IMR-90 (cell line): ENCODE data around the gene USP9Y. TPM values are rescaled to one million over a fixed set of nuclear protein-coding genes. Genes with fewer than 3 reads are reported as not detected.

Experiments used
- ATAC-seq: fragments of 200-7000 bp; cut with Tn5 transposase; 2 replicates; pipeline ENCODE4 v1.9.1; 2020; ENCODE audit warnings: low read depth, mild to moderate bottlenecking, moderate library complexity
- BruUV-seq: library from RNA; stranded (reverse); fragments of 400-500 nt; replicated peaks from 2 replicates; lab custom pipeline; 2021; lab: Mats Ljungman, UMichigan
- CTCF ChIA-PET: fragments of 300-600 bp; formaldehyde crosslinking; extraction: SDS; loops from one replicate; lab custom pipeline; 2021; ENCODE audit warnings: antibody characterized with exemption; lab: Yijun Ruan, JAX
- POLR2A ChIA-PET: fragments of 300-600 bp; sonication (Branson Sonifier 250); formaldehyde crosslinking; loops from one replicate; lab custom pipeline; 2022; ENCODE audit warnings: antibody characterized with exemption; ENCODE audit not compliant: unreplicated experiment; lab: Charles Lee
- DNase-seq: peaks from one replicate; pipeline ENCODE4 v3.0.0; 2013
- H2AFZ ChIP-seq: replicated peaks from 2 replicates; pipeline ENCODE3; 2013; ENCODE audit warnings: low read length, mild to moderate bottlenecking; ENCODE audit not compliant: poor library complexity
- H2AK5ac ChIP-seq: 2 replicates; pipeline ENCODE4 v1.6.1; 2013; ENCODE audit warnings: low read depth, low read length, inconsistent platforms
- H2AK9ac ChIP-seq: replicated peaks from 2 replicates; pipeline ENCODE3; 2013; ENCODE audit warnings: mild to moderate bottlenecking, low read depth, low read length, moderate library complexity; ENCODE audit not compliant: poor library complexity
- H2BK120ac ChIP-seq: 2 replicates; pipeline ENCODE4 v1.6.1; 2013; ENCODE audit warnings: low read depth, low read length, inconsistent platforms
- H2BK15ac ChIP-seq: 3 replicates; pipeline ENCODE4 v1.6.1; 2013; ENCODE audit warnings: low read depth, low read length, inconsistent platforms
- H2BK20ac ChIP-seq: 2 replicates; pipeline ENCODE4 v1.6.1; 2013; ENCODE audit warnings: low read depth, mild to moderate bottlenecking, inconsistent platforms, low read length, moderate library complexity
- H2BK5ac ChIP-seq: 2 replicates; pipeline ENCODE4 v1.6.1; 2013; ENCODE audit warnings: mild to moderate bottlenecking, low read depth, low read length, inconsistent platforms; ENCODE audit not compliant: poor library complexity, severe bottlenecking
- H3K14ac ChIP-seq: replicated peaks from 2 replicates; pipeline ENCODE4 v1.6.1; 2013; ENCODE audit warnings: low read depth, low read length, inconsistent platforms
- H3K18ac ChIP-seq: 2 replicates; pipeline ENCODE4 v1.6.1; 2013; ENCODE audit warnings: low read depth, low read length, control low read depth
- H3K23ac ChIP-seq: 2 replicates; pipeline ENCODE4 v1.6.1; 2013; ENCODE audit warnings: low read depth, low read length, inconsistent platforms
- H3K27ac ChIP-seq: 2 replicates; pipeline ENCODE4 v1.5.1; 2013; ENCODE audit warnings: mild to moderate bottlenecking, control low read depth, low read length; ENCODE audit not compliant: insufficient read depth
- H3K27me3 ChIP-seq: 2 replicates; pipeline ENCODE4 v1.6.1; 2013; ENCODE audit warnings: low read length; ENCODE audit not compliant: control insufficient read depth, insufficient read depth
- H3K36me3 ChIP-seq: 2 replicates; pipeline ENCODE4 v1.6.1; 2013; ENCODE audit warnings: low read length, mixed read lengths; ENCODE audit not compliant: control insufficient read depth, insufficient read depth
- H3K4ac ChIP-seq: 2 replicates; pipeline ENCODE4 v1.6.1; 2013; ENCODE audit warnings: low read depth, low read length, inconsistent platforms
- H3K4me1 ChIP-seq: 2 replicates; pipeline ENCODE4 v1.6.1; 2013; ENCODE audit warnings: low read length, mixed read lengths; ENCODE audit not compliant: control insufficient read depth, insufficient read depth
- H3K4me2 ChIP-seq: 2 replicates; pipeline ENCODE4 v1.6.1; 2013; ENCODE audit warnings: low read depth, mild to moderate bottlenecking, control low read depth, low read length, moderate library complexity
- H3K4me3 ChIP-seq: 2 replicates; pipeline ENCODE4 v1.5.1; 2013; ENCODE audit warnings: low read depth, mild to moderate bottlenecking, control low read depth, low read length, moderate library complexity; ENCODE audit not compliant: insufficient read depth
- H3K56ac ChIP-seq: 2 replicates; pipeline ENCODE4 v1.6.1; 2013; ENCODE audit warnings: low read length, inconsistent platforms; ENCODE audit not compliant: insufficient read depth; ENCODE audit errors: extremely low read depth
- H3K79me1 ChIP-seq, 2 experiments: 2 replicates each; pipeline ENCODE4 v1.6.1; 2013; ENCODE audit warnings: low read length in 2 of 2, inconsistent platforms in 1 of 2, low read depth in 1 of 2
- H3K9ac ChIP-seq: 2 replicates; pipeline ENCODE4 v1.6.1; 2013; ENCODE audit warnings: low read depth, low read length, control low read depth
- H3K9me1 ChIP-seq: 2 replicates; pipeline ENCODE4 v1.6.1; 2013; ENCODE audit warnings: low read length, inconsistent platforms; ENCODE audit not compliant: insufficient read depth
- H3K9me3 ChIP-seq: 2 replicates; pipeline ENCODE4 v1.6.1; 2013; ENCODE audit warnings: low read length; ENCODE audit not compliant: control insufficient read depth, insufficient read depth
- H4K20me1 ChIP-seq: 2 replicates; pipeline ENCODE4 v1.6.1; 2013; ENCODE audit warnings: low read length, inconsistent platforms; ENCODE audit not compliant: insufficient read depth
- H4K5ac ChIP-seq: 2 replicates; pipeline ENCODE4 v1.6.1; 2013; ENCODE audit warnings: mild to moderate bottlenecking, low read depth, low read length, control low read depth
- H4K8ac ChIP-seq, 2 experiments: 2 replicates each; pipeline ENCODE4 v1.6.1; 2013; ENCODE audit warnings: low read depth in 2 of 2, low read length in 2 of 2, control low read depth in 1 of 2, inconsistent platforms in 1 of 2
- H4K91ac ChIP-seq: 2 replicates; pipeline ENCODE4 v1.6.1; 2013; ENCODE audit warnings: low read depth, low read length, inconsistent platforms; ENCODE audit not compliant: insufficient read depth
- CTCF ChIP-seq: conservative IDR thresholded peaks from 2 replicates; pipeline ENCODE4 v1.5.1; 2012; ENCODE audit warnings: mild to moderate bottlenecking, low read depth, low read length, improper control_type of control experiment
- RAD21 ChIP-seq: IDR thresholded peaks from 2 replicates; pipeline ENCODE4 v1.6.1; 2012; ENCODE audit warnings: low read length, improper control_type of control experiment
- WGBS, 2 experiments: methylation state at CpG; one replicate each; pipeline versions ENCODE4 v1.1.5 to v1.1.7; 2013; ENCODE audit warnings: missing lambda C conversion rate in 2 of 2; ENCODE audit not compliant: insufficient read length in 1 of 2; ENCODE audit errors: extremely low coverage in 2 of 2; 5-methylcytosine and 5-hydroxymethylcytosine counted together
- dilution Hi-C: fragments of 300-500 bp; cut with HindIII; formaldehyde crosslinking; loops from one replicate; pipeline ENCODE4 v1.14.3; 2018; ENCODE audit warnings: low sequenced_read_pairs; ENCODE audit not compliant: unreplicated experiment
- in situ Hi-C: fragments of 300-500 bp; cut with MboI; formaldehyde crosslinking; loops from 3 replicates; pipeline ENCODE4 v1.14.3; 2019; ENCODE audit warnings: low sequenced_read_pairs, inconsistent platforms, mixed read lengths
- intact Hi-C: fragments of 100-400 bp; cut with micrococcal nuclease; formaldehyde crosslinking; loops from 2 replicates; pipeline ENCODE4 v1.10.0; 2022
- polyA plus RNA-seq, 3 experiments: library from polyadenylated mRNA; depleted of rRNA; stranded (reverse); fragments of >200 nt; gene quantifications; 2 replicates each; pipeline ENCODE4 v1.2.3, GENCODE V29; 2012; ENCODE audit warnings: low replicate concordance in 1 of 3
- total RNA-seq: library from RNA; depleted of rRNA; stranded (reverse); fragments of >200 nt; gene quantifications from 2 replicates; pipeline ENCODE4 v1.2.3, GENCODE V29; 2012; rRNA removed

The USP9Y gene
- total and polyA plus RNA-seq, 2 of the 4 experiments (the other 2 are of a cell fraction) = not detected

DNA sequence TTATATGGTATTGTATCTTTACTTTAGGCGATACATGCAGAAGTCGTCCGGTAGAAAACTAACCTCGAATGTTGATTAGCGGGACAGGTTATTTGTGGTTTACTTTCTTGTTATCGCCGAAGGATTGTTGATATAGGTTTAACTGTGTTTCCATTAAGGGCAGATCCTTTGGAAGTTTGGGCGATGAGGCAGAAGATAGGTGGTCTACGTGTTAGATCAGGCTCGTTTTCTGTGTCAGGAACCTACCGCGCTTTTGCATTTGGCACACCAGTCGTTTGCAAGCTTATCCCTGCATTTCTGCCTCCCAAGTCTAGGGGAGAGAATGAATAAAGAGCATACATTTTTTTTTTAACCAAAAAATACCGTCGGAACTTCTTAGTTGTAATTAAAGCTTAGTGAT is 204.9 kb downstream of the USP9Y start:
- no peak overlapping the region for H4K8ac ChIP-seq
- no peak overlapping the region for H3K4ac ChIP-seq
- dilution Hi-C loops (no loop called here), in situ Hi-C loops (no loop called here), intact Hi-C loops (no loop called here)
- no peak overlapping the region for H3K9ac ChIP-seq
- ATAC-seq = no peak
- no peak overlapping the region for H3K23ac ChIP-seq
- no peaks in the 10 kb centered on the region for H3K79me1 ChIP-seq
- no peaks in the 10 kb centered on the region for H3K36me3 ChIP-seq
- no peak overlapping the region for H3K27ac ChIP-seq
- ChIA-PET POLR2A (no interaction called here), CTCF (no interaction called here)
- no TSS peak for BruUV-seq
- no peak overlapping the region for H4K5ac ChIP-seq
- H3K9me1 ChIP-seq = no peaks in the 10 kb centered on the region
- no peaks in the 10 kb centered on the region for H3K9me3 ChIP-seq
- H2BK15ac ChIP-seq = no peak overlapping the region
- no peak overlapping the region for H3K4me2 ChIP-seq
- DNase-seq = no peak
- no peaks in the 10 kb centered on the region for H3K27me3 ChIP-seq
- no peak overlapping the region for H4K91ac ChIP-seq
- no peak overlapping the region for H3K4me3 ChIP-seq
- no CpG with 5 or more reads among the region's 15 CpGs for WGBS, 2 experiments
- no peak overlapping the region for H2BK120ac ChIP-seq
- H2BK5ac ChIP-seq = no peak overlapping the region
- no peak overlapping the region for H2BK20ac ChIP-seq
- H3K4me1 ChIP-seq = no peaks in the 10 kb centered on the region
- no peak overlapping the region for H3K56ac ChIP-seq
- H3K14ac ChIP-seq = no peak overlapping the region
- no peak overlapping the region for H2AFZ ChIP-seq
- H4K20me1 ChIP-seq = no peaks in the 10 kb centered on the region
- H2AK9ac ChIP-seq = no peak overlapping the region
- no peak overlapping the region for H3K18ac ChIP-seq
- H2AK5ac ChIP-seq = no peak overlapping the region
- TF ChIP-seq CTCF = no peak
- no peak for TF ChIP-seq RAD21

Other genes with a start within 250 kb of the USP9Y start
- not detected in 2 replicates for gene DDX3Y, start 203.6 kb downstream of the USP9Y start, total RNA-seq
- not detected in 2 replicates for gene DDX3Y, start 203.6 kb downstream of the USP9Y start, polyA plus RNA-seq (2012; rRNA removed)